K562 (cell line): ENCODE results near the gene RCOR2. TPM values are rescaled to one million over a fixed set of nuclear protein-coding genes. Genes with fewer than 3 reads are reported as not detected.
A peak's percentile ranks its signal among the peaks of the same experiment; 100 is the strongest.

Experiments
- ATF4 ChIP-seq: fragments of 450-650 bp; formaldehyde crosslinking; IDR thresholded peaks from 2 replicates; pipeline ENCODE4 v1.4.0; 2022; ENCODE audit warnings: mild to moderate bottlenecking, moderate library complexity
- C11orf30 ChIP-seq: fragments of 450-650 bp; IDR thresholded peaks from 2 replicates; pipeline ENCODE4 v1.6.1; 2016; ENCODE audit warnings: low read depth, mild to moderate bottlenecking
- CHD1 ChIP-seq: fragments of 200-600 bp; sonication (generic); IDR thresholded peaks from one replicate; pipeline ENCODE4 v1.6.1; 2012; ENCODE audit warnings: mild to moderate bottlenecking, moderate library complexity, low read length, inconsistent platforms
- DEAF1 ChIP-seq: fragments of 450-650 bp; formaldehyde crosslinking; IDR thresholded peaks from 2 replicates; pipeline ENCODE4 v1.4.0; 2020; ENCODE audit warnings: mild to moderate bottlenecking, moderate library complexity
- GTF2F1 ChIP-seq: IDR thresholded peaks from 2 replicates; pipeline ENCODE4 v1.6.1; 2011; ENCODE audit warnings: low read depth, low read length, improper control_type of control experiment
- HDAC2 ChIP-seq: fragments of 450-650 bp; IDR thresholded peaks from 2 replicates; pipeline ENCODE4 v1.6.1; 2016; ENCODE audit warnings: mild to moderate bottlenecking
- KHSRP ChIP-seq: fragments of 450-650 bp; IDR thresholded peaks from 2 replicates; pipeline ENCODE4 v1.6.1; 2017
- MITF ChIP-seq: IDR thresholded peaks from 2 replicates; pipeline ENCODE4 v1.6.1; 2014; ENCODE audit warnings: antibody characterized with exemption
- MYBL2 ChIP-seq, 2 experiments: fragments of 450-650 bp in 1 of 2; sonication (generic) in 1 of 2; formaldehyde crosslinking in 1 of 2; IDR thresholded peaks; 2 replicates each; pipeline versions ENCODE4 v1.6.1 to v1.8.1; 2017 to 2022; ENCODE audit warnings: borderline replicate concordance in 1 of 2, inconsistent platforms in 1 of 2, low read depth in 1 of 2, mild to moderate bottlenecking in 1 of 2, missing genetic modification reagents in 1 of 2, moderate library complexity in 1 of 2
- NCOR1 ChIP-seq: fragments of 450-650 bp; IDR thresholded peaks from 2 replicates; pipeline ENCODE4 v1.6.1; 2016; ENCODE audit warnings: mild to moderate bottlenecking, moderate library complexity
- OTX1 ChIP-seq: fragments of 450-650 bp; formaldehyde crosslinking; IDR thresholded peaks from 2 replicates; pipeline ENCODE4 v1.4.0; 2022; ENCODE audit warnings: mild to moderate bottlenecking
- PRDM10 ChIP-seq: fragments of 450-650 bp; IDR thresholded peaks from 2 replicates; pipeline ENCODE4 v1.6.1; 2018; ENCODE audit not compliant: partially characterized antibody
- TBL1XR1 ChIP-seq, 2 experiments: IDR thresholded peaks; 2 replicates each; pipeline ENCODE4 v1.6.1; 2012; ENCODE audit warnings: improper control_type of control experiment in 2 of 2, low read length in 2 of 2, mild to moderate bottlenecking in 1 of 2
- TRIM24 ChIP-seq, 2 experiments: fragments of 450-650 bp; IDR thresholded peaks; 2 replicates each; pipeline ENCODE4 v1.6.1; 2016
- XRCC4 ChIP-seq: IDR thresholded peaks from one replicate; pipeline ENCODE4 v1.6.1; 2011; ENCODE audit not compliant: insufficient read depth, insufficient read length; ENCODE audit errors: extremely low read depth
- ZBTB5 ChIP-seq: fragments of 450-650 bp; IDR thresholded peaks from 2 replicates; pipeline ENCODE4 v1.6.1; 2017; ENCODE audit warnings: antibody characterized with exemption
- ZNF707 ChIP-seq: fragments of 250-450 bp; sonication (Bioruptor Pico); conservative IDR thresholded peaks from 2 replicates; pipeline ENCODE4 v1.8.0; 2022; ENCODE audit warnings: inconsistent platforms, mild to moderate bottlenecking, moderate library complexity
- polyA plus RNA-seq, 8 experiments: library from polyadenylated mRNA; depleted of rRNA in 4 of 8; stranded (reverse) in 5 of 8; unstranded in 3 of 8; fragments of >200 nt; fragmentation: Nextera tagmentation in 2 of 8; fragmentation: Illumina TruSeq in 1 of 8; extraction: Ambion mirVana in 2 of 8; extraction: Trizol in 1 of 8; gene quantifications; 2 replicates each; pipeline versions ENCODE4 v1.2.1 to v1.2.3, GENCODE V29; 2011 to 2014; ENCODE audit warnings: inconsistent platforms in 1 of 8, missing spikeins in 1 of 8
- total RNA-seq, 7 experiments: library from RNA; depleted of rRNA in 6 of 7; stranded (reverse); fragments of >200 nt in 6 of 7; fragmentation: Illumina TruSeq in 2 of 7; extraction: Trizol in 2 of 7; gene quantifications; 2 replicates each; pipeline versions ENCODE4 v1.2.1 to v1.2.3, GENCODE V29; 2011 to 2021; ENCODE audit warnings: low replicate concordance in 1 of 7

RCOR2 gene
- total and polyA plus RNA-seq, 9 of the 15 experiments (the other 6 are each of a cell fraction or from before 2014, with no cell fraction given), result 0.04 to 6.5 (median 2.5) TPM; not detected in 1

- TF ChIP-seq ZBTB5 (no peak), MITF (no peak), PRDM10 (no peak), MYBL2 (IDR thresholded peaks at IDR 0.05; ENCODE audit: low read depth) (no peak; the same call in 1 of the 2 replicates), MYBL2 (CRISPR knock-in tag; IDR thresholded peaks at IDR 0.05; ENCODE audit: borderline replicate concordance) (no peak), ATF4 (CRISPR knock-in tag) (no peak), GTF2F1 (no peak), DEAF1 (peak; percentile 94), HDAC2 (0 out of 2 replicates have a peak, but pooled peaks have one; percentile 40), CHD1 (no peak), C11orf30 (no peak), OTX1 (CRISPR knock-in tag) (no peak), KHSRP (no peak), NCOR1 (no peak), ZNF707 (no peak), TBL1XR1 (IDR thresholded peaks at IDR 0.05; ENCODE audit: low read length in 2 of 2) (peak in 1 of 2 experiments; percentile 52; a peak in 2 of 4 replicates), TRIM24 (IDR thresholded peaks at IDR 0.05) (no peak; a peak in 1 of 4 replicates), XRCC4 (no peak)
Observed at GRCh38 chr11:63871962-63872799, 44.8 kb downstream of the RCOR2 start (continued).
